Activated CD8-positive, alpha-beta T cell treated with anti-CD3 and anti-CD28 coated beads, Interleukin-2, amount 10 ng/mL, durations not matched to agents 7 days and 5 days (primary cell): ENCODE results near the gene CTDSP2. TPM values are rescaled to one million over a fixed set of nuclear protein-coding genes. Genes with fewer than 3 reads are reported as not detected.

Experiments used
- microRNA-seq: library from miRNA; unstranded; fragments of <30 nt; microRNA quantifications from one replicate; pipeline ENCODE4 v1.2.0, GENCODE V29; 2022
- total RNA-seq, 2 experiments: library from RNA; stranded (reverse); gene quantifications; one replicate each; pipeline ENCODE4 v1.2.3, GENCODE V29; 2021

Gene CTDSP2
- total RNA-seq, 2 experiments from 2014 or later, result 100 to 114 TPM

Small RNA genes within 50 kb of the gene (microRNA-seq; reads per million reads assigned to microRNA genes)
- gene MIR26A2, result 128 reads per million, percentile 64 among the genes with 10 or more reads in this experiment

Other genes with a start within 250 kb of the CTDSP2 start
- 10 to 100 TPM; 15.4 to 17.8 TPM for gene DTX3, start 241.9 kb downstream of the CTDSP2 start, total RNA-seq
- under 1 TPM; 0.37 TPM for gene ARHGEF25, start 235.3 kb downstream of the CTDSP2 start, total RNA-seq
- under 1 TPM; 0.84 to 0.99 TPM for gene B4GALNT1, start 213.5 kb downstream of the CTDSP2 start, total RNA-seq
- gene OS9, start 152.6 kb downstream of the CTDSP2 start, total RNA-seq, result 100 to 1,000 TPM; 100 to 107 TPM
- 10 to 100 TPM; 68.6 to 72.5 TPM for gene AGAP2, start 108.0 kb downstream of the CTDSP2 start, total RNA-seq
- gene TSPAN31, start 101.7 kb downstream of the CTDSP2 start, total RNA-seq, result 10 to 100 TPM; 12.9 to 13.3 TPM
- 100 to 1,000 TPM; 132 to 146 TPM for gene CDK4, start 94.4 kb downstream of the CTDSP2 start, total RNA-seq
- gene MARCHF9, start 91.6 kb downstream of the CTDSP2 start, total RNA-seq, result 10 to 100 TPM; 23.6 to 24.4 TPM
- 1 to 10 TPM; 2.3 to 2.6 TPM for gene CYP27B1, start 79.7 kb downstream of the CTDSP2 start, total RNA-seq
- gene METTL1, start 74.6 kb downstream of the CTDSP2 start, total RNA-seq, result 10 to 100 TPM; 26.3 to 28.8 TPM
- 1 to 10 TPM; 3.1 to 3.2 TPM for gene EEF1AKMT3, start 74.1 kb downstream of the CTDSP2 start, total RNA-seq
- 10 to 100 TPM; 35.0 to 35.8 TPM for gene TSFM, start 63.9 kb downstream of the CTDSP2 start, total RNA-seq
- gene AVIL, start 28.0 kb downstream of the CTDSP2 start, total RNA-seq, result 1 to 10 TPM; 2.3 to 2.5 TPM
- gene ATP23, start 94.8 kb upstream of the CTDSP2 start, total RNA-seq, result 10 to 100 TPM; 19.3 to 21.3 TPM